Measurements from ENCODE around the gene NTRK2.

DNA sequence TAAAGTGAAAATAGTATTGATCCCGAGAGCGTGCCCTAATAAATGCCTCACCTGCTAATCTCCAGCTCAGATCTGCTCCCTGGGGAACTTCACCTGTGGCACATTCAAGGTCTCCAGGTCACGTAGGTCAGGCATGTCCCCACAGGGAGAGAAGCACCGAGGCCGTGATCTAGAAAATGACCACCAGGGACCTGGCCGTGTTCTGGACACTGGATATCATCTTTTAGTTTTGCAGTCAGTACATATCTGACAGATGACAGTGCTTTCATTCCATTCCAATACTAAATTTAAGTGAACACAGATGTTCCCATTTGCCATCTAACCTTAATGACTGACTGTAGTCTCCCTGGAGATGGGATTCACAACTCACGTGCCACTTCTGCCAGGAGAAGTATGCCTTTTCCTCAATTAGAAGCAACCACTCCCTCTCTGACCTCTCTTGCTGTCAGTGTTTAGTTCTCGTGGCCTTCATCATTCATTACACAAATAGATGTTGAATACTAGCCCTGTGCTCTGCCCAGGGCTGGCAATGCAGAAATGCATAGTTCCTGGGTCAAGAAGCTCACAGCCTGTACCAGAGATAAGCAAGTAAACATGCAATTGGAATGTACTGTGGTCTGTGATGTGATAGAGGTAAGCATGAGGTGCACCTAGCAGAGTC is 276.5 kb downstream of the NTRK2 start:
- no peak for TF ChIP-seq YY1 (IDR thresholded peaks at IDR 0.05)
- TF ChIP-seq, protein P1, sequence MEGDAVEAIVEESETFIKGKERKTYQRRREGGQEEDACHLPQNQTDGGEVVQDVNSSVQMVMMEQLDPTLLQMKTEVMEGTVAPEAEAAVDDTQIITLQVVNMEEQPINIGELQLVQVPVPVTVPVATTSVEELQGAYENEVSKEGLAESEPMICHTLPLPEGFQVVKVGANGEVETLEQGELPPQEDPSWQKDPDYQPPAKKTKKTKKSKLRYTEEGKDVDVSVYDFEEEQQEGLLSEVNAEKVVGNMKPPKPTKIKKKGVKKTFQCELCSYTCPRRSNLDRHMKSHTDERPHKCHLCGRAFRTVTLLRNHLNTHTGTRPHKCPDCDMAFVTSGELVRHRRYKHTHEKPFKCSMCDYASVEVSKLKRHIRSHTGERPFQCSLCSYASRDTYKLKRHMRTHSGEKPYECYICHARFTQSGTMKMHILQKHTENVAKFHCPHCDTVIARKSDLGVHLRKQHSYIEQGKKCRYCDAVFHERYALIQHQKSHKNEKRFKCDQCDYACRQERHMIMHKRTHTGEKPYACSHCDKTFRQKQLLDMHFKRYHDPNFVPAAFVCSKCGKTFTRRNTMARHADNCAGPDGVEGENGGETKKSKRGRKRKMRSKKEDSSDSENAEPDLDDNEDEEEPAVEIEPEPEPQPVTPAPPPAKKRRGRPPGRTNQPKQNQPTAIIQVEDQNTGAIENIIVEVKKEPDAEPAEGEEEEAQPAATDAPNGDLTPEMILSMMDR (IDR thresholded peaks at IDR 0.05; ENCODE audit: low read depth, low read length, missing input control): no peak
